Measurements from ENCODE around the gene AKAP13. TPM values are rescaled to one million over a fixed set of nuclear protein-coding genes. Genes with fewer than 3 reads are reported as not detected.
A peak's percentile ranks its signal among the peaks of the same experiment; 100 is the strongest.

The AKAP13 gene
- polyA plus RNA-seq, 2 donors, result 27.6 to 35.7 TPM

DNA sequence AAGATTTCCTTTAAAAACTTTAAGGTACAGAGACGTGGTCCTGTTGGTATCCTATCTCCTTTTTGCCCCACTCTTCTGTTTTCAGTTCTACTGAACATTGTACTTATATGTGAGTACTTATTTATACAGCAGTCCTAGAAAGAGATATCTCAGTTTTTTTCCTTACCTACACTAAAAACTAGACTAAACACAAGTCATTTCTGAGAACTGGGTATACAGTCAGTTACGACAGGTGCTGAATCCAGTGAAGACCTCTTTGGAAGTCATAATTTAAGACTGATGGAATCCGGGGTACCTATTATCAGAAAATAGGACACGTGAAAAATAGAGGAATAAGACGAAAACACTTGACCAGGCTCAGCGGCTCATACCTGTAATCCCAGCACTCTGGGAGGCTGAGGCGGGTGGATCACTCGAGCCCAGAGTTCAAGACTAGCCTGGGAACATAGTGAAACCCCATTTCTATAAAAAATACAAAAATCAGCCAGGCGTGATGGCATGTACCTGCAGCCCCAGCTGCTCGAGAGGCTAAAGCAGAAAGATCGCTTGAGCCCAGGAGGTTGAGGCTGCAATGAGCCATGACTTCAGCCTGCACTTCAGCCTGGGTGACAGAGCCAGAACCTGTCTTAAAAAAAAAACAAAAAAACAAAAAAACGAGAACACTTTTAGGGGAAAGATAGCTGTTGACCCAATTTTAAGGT, 338.0 kb downstream of the AKAP13 start:
- H3K4me1 ChIP-seq (ENCODE audit: control insufficient read depth in 2 of 2, insufficient read depth in 2 of 2, low read length in 1 of 2), result no peaks in the 10 kb centered on the region
- H3K27ac ChIP-seq (ENCODE audit: low read depth in 2 of 2, low read length in 1 of 2), result no peak overlapping the region

GRCh38 chr15:85718981-85719380, 338.6 kb downstream of the AKAP13 start:
- Histone ChIP-seq H3K4me1 (ENCODE audit: control insufficient read depth in 2 of 2, insufficient read depth in 2 of 2, low read length in 1 of 2) (no peaks in the 10 kb centered on the region), H3K9me3 (ENCODE audit: control insufficient read depth in 2 of 2, insufficient read depth in 1 of 2, low read depth in 1 of 2, low read length in 1 of 2) (no peaks in the 10 kb centered on the region), H3K27me3 (ENCODE audit: control insufficient read depth in 1 of 2, insufficient read depth in 2 of 2, low read length in 2 of 2) (no peaks in the 10 kb centered on the region), H3K27ac (ENCODE audit: low read depth in 2 of 2, low read length in 1 of 2) (no peak overlapping the region), H3K4me3 (ENCODE audit: low read depth in 1 of 2, low read length in 2 of 2) (no peak overlapping the region), H3K36me3 (ENCODE audit: control insufficient read depth in 2 of 2, insufficient read depth in 2 of 2, low read length in 1 of 2) (peaks cover 4 to 22% of the 10 kb centered on the region in 2 donors)
- 97 to 98% methylated on average over 4 of the region's 4 CpGs for WGBS, 2 donors

More for the DNA sequence above, 338.0 kb downstream of the AKAP13 start:
- 85 to 89% methylated on average over 12 of the region's 12 CpGs for WGBS, 2 donors
- Histone ChIP-seq H3K4me3 (ENCODE audit: low read depth in 1 of 2, low read length in 2 of 2) (no peak overlapping the region), H3K9me3 (ENCODE audit: control insufficient read depth in 2 of 2, insufficient read depth in 1 of 2, low read depth in 1 of 2, low read length in 1 of 2) (no peaks in the 10 kb centered on the region), H3K27me3 (ENCODE audit: control insufficient read depth in 1 of 2, insufficient read depth in 2 of 2, low read length in 2 of 2) (no peaks in the 10 kb centered on the region), H3K36me3 (ENCODE audit: control insufficient read depth in 2 of 2, insufficient read depth in 2 of 2, low read length in 1 of 2) (peaks cover 4 to 20% of the 10 kb centered on the region in 2 donors)

DNA sequence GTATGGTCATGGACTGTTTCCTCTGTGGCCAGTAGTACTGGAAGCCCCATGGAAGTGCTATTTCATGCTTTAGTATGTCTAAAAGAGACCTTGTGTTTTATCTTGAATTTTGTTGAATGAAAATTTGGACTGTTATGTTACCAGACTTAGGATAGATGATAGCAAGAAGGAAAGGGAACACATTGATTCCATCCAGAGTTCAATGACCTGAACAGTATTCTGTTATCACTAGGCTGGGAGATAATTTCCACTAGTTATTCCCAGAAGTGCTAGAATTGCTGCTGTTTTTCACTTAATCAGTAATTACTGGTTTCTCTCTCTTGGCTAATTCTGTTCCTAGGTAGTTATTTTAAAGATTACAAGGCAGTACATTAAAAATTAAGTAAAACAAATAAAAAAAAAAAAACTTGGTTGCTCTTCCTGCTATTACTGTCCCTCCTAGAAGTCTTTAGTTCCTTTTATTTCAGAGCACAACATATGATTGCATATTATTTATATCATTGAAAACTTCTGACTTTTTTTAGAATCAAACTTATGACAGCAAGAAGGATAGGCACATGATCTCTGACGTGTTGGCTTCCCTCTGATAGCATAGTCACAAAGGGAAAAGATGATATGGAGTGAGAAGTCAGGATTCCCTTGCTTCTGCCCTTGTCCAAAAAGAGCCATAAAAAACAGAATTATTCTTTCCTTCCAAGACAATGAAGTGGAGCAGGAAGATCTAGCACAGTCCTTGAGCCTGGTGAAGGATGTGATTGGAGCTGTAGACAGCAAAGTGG, 342.2 kb downstream of the AKAP13 start:
- H3K27me3 ChIP-seq (ENCODE audit: control insufficient read depth in 1 of 2, insufficient read depth in 2 of 2, low read length in 2 of 2), result no peaks in the 10 kb centered on the region
- 66 to 73% methylated on average over 1 of the region's 1 CpG for WGBS, 2 donors
- no peaks in the 10 kb centered on the region for H3K9me3 ChIP-seq (ENCODE audit: control insufficient read depth in 2 of 2, insufficient read depth in 1 of 2, low read depth in 1 of 2, low read length in 1 of 2)
- peaks cover 7 to 27% of the 10 kb centered on the region in 2 donors for H3K36me3 ChIP-seq (ENCODE audit: control insufficient read depth in 2 of 2, insufficient read depth in 2 of 2, low read length in 1 of 2)
- no peak overlapping the region for H3K4me3 ChIP-seq (ENCODE audit: low read depth in 1 of 2, low read length in 2 of 2)
- no peaks in the 10 kb centered on the region for H3K4me1 ChIP-seq (ENCODE audit: control insufficient read depth in 2 of 2, insufficient read depth in 2 of 2, low read length in 1 of 2)
- no peak overlapping the region for H3K27ac ChIP-seq (ENCODE audit: low read depth in 2 of 2, low read length in 1 of 2)

- H3K4me3 ChIP-seq (ENCODE audit: low read depth in 1 of 2, low read length in 2 of 2), result no peak overlapping the region
- H3K27ac ChIP-seq (ENCODE audit: low read depth in 2 of 2, low read length in 1 of 2), result peak overlapping the region; percentile 11 to 30
- no peaks in the 10 kb centered on the region for H3K27me3 ChIP-seq (ENCODE audit: control insufficient read depth in 1 of 2, insufficient read depth in 2 of 2, low read length in 2 of 2)
- no peaks in the 10 kb centered on the region for H3K4me1 ChIP-seq (ENCODE audit: control insufficient read depth in 2 of 2, insufficient read depth in 2 of 2, low read length in 1 of 2)
- H3K9me3 ChIP-seq (ENCODE audit: control insufficient read depth in 2 of 2, insufficient read depth in 1 of 2, low read depth in 1 of 2, low read length in 1 of 2), result no peaks in the 10 kb centered on the region
- peaks cover 7 to 31% of the 10 kb centered on the region in 2 donors for H3K36me3 ChIP-seq (ENCODE audit: control insufficient read depth in 2 of 2, insufficient read depth in 2 of 2, low read length in 1 of 2)
- WGBS, 2 donors, result 54 to 55% methylated on average over 10 of the region's 10 CpGs
Observed at GRCh38 chr15:85723960-85724945, 343.9 kb downstream of the AKAP13 start.

DNA sequence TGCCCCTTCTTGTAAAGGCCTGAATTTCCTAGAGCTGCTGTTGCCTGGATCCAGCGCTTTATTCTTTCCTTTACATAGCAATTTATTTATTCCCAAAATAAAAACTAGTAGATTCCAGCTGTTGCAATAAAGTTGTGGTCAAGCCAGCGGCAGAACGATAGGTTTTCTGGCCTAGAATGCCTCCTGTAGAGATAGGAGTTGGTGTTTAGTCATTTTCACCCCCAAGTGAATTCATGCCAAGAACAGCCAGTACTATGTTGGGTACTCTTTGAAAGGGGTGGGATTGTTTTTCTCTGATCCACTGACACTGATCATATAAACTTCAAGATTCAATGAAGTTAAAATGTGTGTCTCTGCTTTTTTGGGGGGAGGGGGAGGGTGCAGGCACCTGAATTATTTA, 344.6 kb downstream of the AKAP13 start:
- Histone ChIP-seq H3K4me3 (ENCODE audit: low read depth in 1 of 2, low read length in 2 of 2) (no peak overlapping the region), H3K4me1 (ENCODE audit: control insufficient read depth in 2 of 2, insufficient read depth in 2 of 2, low read length in 1 of 2) (no peaks in the 10 kb centered on the region), H3K27me3 (ENCODE audit: control insufficient read depth in 1 of 2, insufficient read depth in 2 of 2, low read length in 2 of 2) (no peaks in the 10 kb centered on the region), H3K27ac (ENCODE audit: low read depth in 2 of 2, low read length in 1 of 2) (peak overlapping the region in 1 of 2 donors; percentile 13), H3K9me3 (ENCODE audit: control insufficient read depth in 2 of 2, insufficient read depth in 1 of 2, low read depth in 1 of 2, low read length in 1 of 2) (no peaks in the 10 kb centered on the region), H3K36me3 (ENCODE audit: control insufficient read depth in 2 of 2, insufficient read depth in 2 of 2, low read length in 1 of 2) (peaks cover 7 to 26% of the 10 kb centered on the region in 2 donors)
- 72 to 82% methylated on average over 3 of the region's 3 CpGs for WGBS, 2 donors

DNA sequence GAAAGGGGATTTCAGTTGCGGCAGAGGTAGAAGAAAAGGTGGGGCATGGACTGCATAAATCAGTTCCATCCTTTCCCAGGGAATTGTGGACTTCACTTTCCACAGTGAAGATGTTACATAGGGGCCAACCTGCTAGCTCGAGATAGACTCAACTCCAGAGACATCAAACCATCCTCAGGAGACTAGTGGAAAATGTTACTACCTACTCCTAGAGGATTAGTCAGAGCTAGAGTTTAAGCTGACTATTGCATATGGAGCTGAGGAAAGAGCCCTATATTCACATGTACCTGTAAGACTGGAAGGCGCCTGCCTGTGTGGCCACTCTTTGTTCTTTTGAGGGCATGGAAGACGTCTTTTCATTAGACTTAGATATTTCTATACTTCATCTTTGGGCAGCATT, 345.2 kb downstream of the AKAP13 start:
- H3K36me3 ChIP-seq (ENCODE audit: control insufficient read depth in 2 of 2, insufficient read depth in 2 of 2, low read length in 1 of 2), result peaks cover 7 to 25% of the 10 kb centered on the region in 2 donors
- no peaks in the 10 kb centered on the region for H3K4me1 ChIP-seq (ENCODE audit: control insufficient read depth in 2 of 2, insufficient read depth in 2 of 2, low read length in 1 of 2)
- no peaks in the 10 kb centered on the region for H3K9me3 ChIP-seq (ENCODE audit: control insufficient read depth in 2 of 2, insufficient read depth in 1 of 2, low read depth in 1 of 2, low read length in 1 of 2)
- 85 to 86% methylated on average over 4 of the region's 4 CpGs for WGBS, 2 donors
- no peak overlapping the region for H3K4me3 ChIP-seq (ENCODE audit: low read depth in 1 of 2, low read length in 2 of 2)
- H3K27ac ChIP-seq (ENCODE audit: low read depth in 2 of 2, low read length in 1 of 2), result peak overlapping the region; percentile 28 to 47
- H3K27me3 ChIP-seq (ENCODE audit: control insufficient read depth in 1 of 2, insufficient read depth in 2 of 2, low read length in 2 of 2), result no peaks in the 10 kb centered on the region

DNA sequence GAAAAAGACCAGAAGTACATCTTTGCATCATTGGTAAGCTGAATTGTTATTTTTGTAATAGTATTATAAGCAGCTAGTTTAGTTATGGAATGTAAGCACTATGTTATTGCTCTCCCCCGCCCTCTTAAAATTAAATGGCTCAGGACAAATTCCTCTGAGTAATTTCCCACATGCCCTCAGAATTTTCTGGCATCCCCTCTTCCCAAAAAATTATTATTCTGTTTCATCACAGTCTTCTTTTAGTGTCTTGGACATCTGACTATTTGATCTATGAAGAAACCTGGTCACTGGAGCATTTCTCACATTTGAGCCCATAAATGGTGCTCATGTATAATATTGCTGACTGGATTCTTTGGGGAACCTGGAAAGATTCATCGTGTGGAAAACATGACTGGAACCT, 346.1 kb downstream of the AKAP13 start:
- H3K4me1 ChIP-seq (ENCODE audit: control insufficient read depth in 2 of 2, insufficient read depth in 2 of 2, low read length in 1 of 2), result no peaks in the 10 kb centered on the region
- H3K27me3 ChIP-seq (ENCODE audit: control insufficient read depth in 1 of 2, insufficient read depth in 2 of 2, low read length in 2 of 2), result no peaks in the 10 kb centered on the region
- 71 to 79% methylated on average over 2 of the region's 2 CpGs for WGBS, 2 donors
- H3K4me3 ChIP-seq (ENCODE audit: low read depth in 1 of 2, low read length in 2 of 2), result no peak overlapping the region
- no peak overlapping the region for H3K27ac ChIP-seq (ENCODE audit: low read depth in 2 of 2, low read length in 1 of 2)
- H3K9me3 ChIP-seq (ENCODE audit: control insufficient read depth in 2 of 2, insufficient read depth in 1 of 2, low read depth in 1 of 2, low read length in 1 of 2), result no peaks in the 10 kb centered on the region
- peaks cover 7 to 25% of the 10 kb centered on the region in 2 donors for H3K36me3 ChIP-seq (ENCODE audit: control insufficient read depth in 2 of 2, insufficient read depth in 2 of 2, low read length in 1 of 2)

GRCh38 chr15:85727068-85727467, 346.7 kb downstream of the AKAP13 start:
- WGBS, 2 donors, result 60 to 70% methylated on average over 2 of the region's 2 CpGs
- no peaks in the 10 kb centered on the region for H3K9me3 ChIP-seq (ENCODE audit: control insufficient read depth in 2 of 2, insufficient read depth in 1 of 2, low read depth in 1 of 2, low read length in 1 of 2)
- H3K27me3 ChIP-seq (ENCODE audit: control insufficient read depth in 1 of 2, insufficient read depth in 2 of 2, low read length in 2 of 2), result no peaks in the 10 kb centered on the region
- no peaks in the 10 kb centered on the region for H3K4me1 ChIP-seq (ENCODE audit: control insufficient read depth in 2 of 2, insufficient read depth in 2 of 2, low read length in 1 of 2)
- no peak overlapping the region for H3K4me3 ChIP-seq (ENCODE audit: low read depth in 1 of 2, low read length in 2 of 2)
- H3K36me3 ChIP-seq (ENCODE audit: control insufficient read depth in 2 of 2, insufficient read depth in 2 of 2, low read length in 1 of 2), result peaks cover 7 to 22% of the 10 kb centered on the region in 2 donors
- H3K27ac ChIP-seq (ENCODE audit: low read depth in 2 of 2, low read length in 1 of 2), result peak overlapping the region; percentile 36 to 65

Measured in esophagus (tissue), 2 donors.